GM18508 (cell line): ENCODE results near the gene ZNF189.

Experiments
- ATAC-seq: cut with Tn5 transposase; IDR thresholded peaks from one replicate; pipeline ENCODE4 v1.9.1; 2021; ENCODE audit warnings: moderate number of reproducible peaks; ENCODE audit not compliant: insufficient read depth, unreplicated experiment

The ZNF189 gene

DNA sequence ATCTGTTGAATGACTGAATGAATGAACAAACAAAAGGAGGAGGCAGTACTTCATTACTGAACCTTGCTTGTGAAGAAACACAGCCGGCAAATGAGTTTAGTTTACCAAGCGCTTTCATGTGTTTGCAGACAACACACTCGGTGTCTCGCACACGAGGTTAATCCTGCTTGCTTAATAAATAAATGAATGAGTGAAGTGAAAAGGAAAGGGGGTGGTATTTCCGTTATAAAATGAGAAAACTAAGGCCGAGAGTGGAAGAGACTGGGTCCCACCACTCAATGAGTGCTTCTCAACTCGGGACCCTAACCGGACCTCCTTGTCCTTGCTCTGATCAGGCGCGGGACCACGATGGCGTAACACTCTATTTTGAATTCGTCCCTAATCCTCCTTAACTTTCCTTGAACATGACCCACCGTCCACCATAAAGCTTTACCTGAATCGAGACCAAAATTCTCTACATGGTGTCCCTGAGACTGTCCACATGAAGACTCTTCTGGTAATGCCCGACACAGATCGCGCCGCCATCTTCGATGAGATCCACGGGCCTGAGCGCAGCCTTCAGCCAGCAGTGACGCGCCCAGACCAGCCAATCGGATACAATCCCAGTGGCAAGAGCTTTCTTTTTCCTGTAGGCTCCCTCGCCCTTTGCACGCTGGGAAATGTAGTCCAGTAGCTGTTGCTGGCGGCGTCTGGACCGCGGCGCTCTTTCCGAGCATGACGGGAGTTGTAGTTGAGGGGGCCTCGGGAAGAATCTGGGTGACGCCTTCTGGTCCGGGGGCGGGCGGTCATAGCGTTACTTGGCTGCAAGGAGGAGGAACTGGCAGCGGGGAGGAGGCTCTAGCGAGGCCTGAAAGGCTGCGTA is at the start of gene ZNF189, which contains the start of gene MRPL50:
ZNF189 (plus strand) TSS at position 784 of the 862 bp plus-strand sequence. CDS start 306 bp downstream, outside the sequence.
MRPL50 (minus strand) TSS at position 551 of the 862 bp plus-strand sequence; CDS start at position 525, 26 bp downstream.
- ATAC-seq, result peak; percentile 99

- ATAC-seq, result no peak
Measured at GRCh38 chr9:101350285-101350684, 48.4 kb upstream of the ZNF189 start.

GRCh38 chr9:101352892-101353463 is 45.7 kb upstream of the ZNF189 start:
- ATAC-seq, result no peak

- no peak for ATAC-seq
Measured at GRCh38 chr9:101353683-101354082, 45.0 kb upstream of the ZNF189 start.

DNA sequence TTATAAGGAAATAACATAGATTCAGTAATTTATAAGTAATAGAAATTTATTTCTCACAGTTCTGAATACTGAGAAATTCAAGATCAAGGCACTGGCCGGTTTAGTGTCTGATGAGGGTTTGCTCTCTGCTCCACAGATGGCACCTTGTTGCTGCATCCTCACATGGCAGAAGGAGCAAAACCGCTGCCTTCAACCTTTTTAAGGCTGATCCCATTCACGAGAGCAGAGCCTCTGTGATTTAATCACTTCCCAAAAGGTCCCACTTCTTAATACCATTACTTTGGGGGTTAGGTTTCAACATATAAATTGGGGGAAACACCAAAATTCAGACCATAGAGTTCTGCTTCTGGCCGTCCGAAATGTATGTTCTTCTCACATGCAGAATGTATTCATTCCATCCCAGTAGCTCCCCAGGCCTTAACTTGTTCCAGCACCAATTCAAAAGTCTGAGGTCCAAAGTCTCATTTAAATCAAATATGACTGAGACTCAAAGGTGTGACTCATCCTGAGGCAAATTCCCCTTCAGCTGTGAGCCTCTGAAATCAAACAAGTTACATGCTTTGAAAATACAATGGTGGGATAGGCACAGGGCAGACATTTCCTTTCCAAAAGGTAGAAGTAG is 44.4 kb upstream of the ZNF189 start:
- no peak for ATAC-seq

DNA sequence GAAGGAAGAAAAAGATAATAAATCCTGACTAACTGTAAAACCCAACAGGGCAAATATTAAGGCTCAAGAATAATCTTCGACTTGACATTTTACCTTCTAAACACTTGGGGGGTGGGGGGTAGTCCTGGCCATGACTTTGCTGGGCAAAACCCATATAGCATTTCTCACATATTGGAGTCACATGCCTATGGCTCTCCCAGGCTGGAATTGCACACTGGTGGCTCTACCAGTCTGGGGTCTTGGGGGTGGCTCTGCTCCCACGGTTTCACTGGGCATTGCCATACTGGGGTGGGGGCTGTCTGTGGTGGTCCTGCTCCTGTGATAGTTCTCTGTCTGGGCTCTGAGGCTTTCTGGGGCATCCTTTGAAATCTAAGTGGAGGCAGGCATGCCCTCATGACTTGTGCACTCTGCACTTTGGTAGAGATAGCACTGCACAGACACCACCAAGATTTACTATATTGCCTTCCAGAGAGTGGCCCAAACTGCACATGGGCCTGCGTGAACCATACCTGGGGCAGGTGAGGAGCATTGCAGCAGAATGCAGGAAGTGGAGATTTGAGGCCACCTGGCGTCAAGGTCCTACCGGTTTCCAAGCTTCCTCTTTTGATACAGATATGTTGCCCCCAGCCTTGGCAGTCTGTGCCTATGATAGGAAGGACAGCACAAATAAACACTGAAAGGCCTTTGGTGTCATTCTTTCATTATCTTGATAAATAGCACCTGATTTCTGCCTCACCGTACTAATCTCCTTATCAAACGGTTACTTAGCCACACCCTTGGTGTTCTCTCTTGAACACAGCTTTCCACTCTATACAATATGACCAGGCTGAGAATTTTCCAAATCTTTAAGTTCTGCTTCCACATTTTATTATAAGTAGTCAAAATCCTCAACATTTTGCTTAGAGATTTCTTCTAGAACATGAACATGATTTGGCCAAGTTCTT is 43.6 kb upstream of the ZNF189 start:
- ATAC-seq, result no peak

DNA sequence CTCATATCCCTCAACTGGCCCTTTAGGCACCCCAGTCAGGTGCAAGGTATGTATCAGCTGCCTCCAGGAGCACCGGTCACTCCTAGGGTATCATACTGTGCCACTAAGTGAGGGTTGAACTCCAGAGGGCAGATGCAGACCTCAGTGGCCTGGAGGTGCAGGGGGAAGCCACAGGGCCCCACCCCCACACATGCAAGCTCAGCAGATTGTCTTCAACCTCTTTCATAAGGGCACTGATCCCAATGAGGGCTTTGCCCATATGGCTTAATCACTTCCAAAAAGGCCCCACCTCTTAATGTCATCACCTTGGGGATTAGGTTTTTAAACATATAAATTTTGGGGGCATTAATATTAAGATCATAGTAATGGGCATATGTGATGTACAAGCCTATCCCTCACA is 42.0 kb upstream of the ZNF189 start:
- no peak for ATAC-seq

DNA sequence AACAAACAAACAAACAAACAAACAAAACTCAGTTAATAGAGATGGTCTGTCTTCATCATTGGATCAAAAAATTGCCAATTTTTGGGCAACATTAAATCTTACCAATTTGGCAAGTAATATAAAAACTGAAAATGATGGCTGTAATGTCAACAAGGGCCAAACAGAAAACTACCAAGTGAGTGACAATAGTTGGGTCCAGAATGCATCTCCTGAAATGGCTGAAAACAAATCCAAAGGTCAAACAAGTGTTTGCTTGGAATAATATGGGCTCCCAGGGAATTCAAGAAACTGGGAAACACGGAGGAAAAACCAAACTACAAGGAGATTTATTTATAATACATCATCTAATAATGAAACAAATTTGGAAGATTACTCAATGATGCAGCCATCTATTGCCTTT is 39.0 kb upstream of the ZNF189 start:
- no peak for ATAC-seq

GRCh38 chr9:101360647-101361046 is 38.0 kb upstream of the ZNF189 start:
- no peak for ATAC-seq

- ATAC-seq, result no peak
Measured at GRCh38 chr9:101362450-101362849, 36.2 kb upstream of the ZNF189 start.

GRCh38 chr9:101365181-101365580 is 33.5 kb upstream of the ZNF189 start:
- ATAC-seq, result no peak

DNA sequence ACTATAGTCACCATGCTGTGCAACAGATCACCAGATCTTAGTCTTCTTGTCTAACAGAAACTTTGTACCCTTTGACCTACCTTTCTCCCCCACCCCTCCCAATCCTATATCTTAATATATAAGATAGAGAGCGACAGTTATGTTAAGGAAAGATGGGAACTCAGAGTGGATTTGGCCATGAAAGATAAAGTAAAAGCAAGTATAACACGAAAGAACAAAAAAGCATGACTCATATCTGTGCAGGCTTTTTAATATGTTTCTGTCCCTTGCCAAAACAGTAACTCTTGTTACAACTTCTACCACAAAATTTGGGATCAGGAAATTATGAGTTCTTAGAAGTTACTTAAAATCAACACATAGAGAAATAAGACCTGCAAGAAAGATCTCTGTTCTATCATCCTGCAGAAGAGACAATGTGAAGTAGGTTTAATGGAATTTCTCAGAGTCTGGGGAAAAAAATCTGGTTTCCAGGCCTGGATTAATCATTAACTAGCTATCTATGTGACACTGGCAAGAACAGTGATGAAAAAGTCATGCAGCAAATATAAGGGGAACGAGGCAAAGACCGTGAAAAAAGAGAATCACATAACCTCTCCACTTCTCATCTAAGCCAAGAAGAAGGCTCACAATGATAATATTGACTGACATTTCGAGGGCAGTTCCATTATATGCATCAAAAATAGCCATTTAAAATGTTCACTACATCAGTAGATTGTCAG is 32.5 kb upstream of the ZNF189 start:
- ATAC-seq, result no peak

GRCh38 chr9:101367323-101367722 is 31.3 kb upstream of the ZNF189 start:
- no peak for ATAC-seq

- ATAC-seq, result no peak
Measured at GRCh38 chr9:101369286-101369685, 29.4 kb upstream of the ZNF189 start.

- ATAC-seq, result no peak
Measured at GRCh38 chr9:101369884-101370531, 28.6 kb upstream of the ZNF189 start.

DNA sequence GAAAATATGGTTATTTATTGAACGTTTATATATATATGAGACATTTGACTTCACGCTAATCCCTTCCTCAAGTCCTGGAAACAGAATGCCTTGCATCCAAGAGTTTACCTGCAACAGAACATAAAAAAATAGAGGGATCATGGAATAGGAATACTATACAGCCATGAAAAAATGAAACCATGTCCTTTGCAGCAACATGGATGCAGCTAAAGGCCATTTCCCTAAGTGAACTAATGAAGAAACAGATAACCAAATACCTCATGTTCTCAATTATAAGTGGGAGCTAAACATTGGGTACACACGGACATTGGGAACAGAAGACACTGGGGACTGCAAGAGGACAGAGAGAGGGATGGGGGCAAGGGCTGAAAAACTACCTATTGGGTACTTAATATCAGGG is 26.8 kb upstream of the ZNF189 start:
- no peak for ATAC-seq

- no peak for ATAC-seq
Measured at GRCh38 chr9:101372327-101373118, 26.1 kb upstream of the ZNF189 start.

DNA sequence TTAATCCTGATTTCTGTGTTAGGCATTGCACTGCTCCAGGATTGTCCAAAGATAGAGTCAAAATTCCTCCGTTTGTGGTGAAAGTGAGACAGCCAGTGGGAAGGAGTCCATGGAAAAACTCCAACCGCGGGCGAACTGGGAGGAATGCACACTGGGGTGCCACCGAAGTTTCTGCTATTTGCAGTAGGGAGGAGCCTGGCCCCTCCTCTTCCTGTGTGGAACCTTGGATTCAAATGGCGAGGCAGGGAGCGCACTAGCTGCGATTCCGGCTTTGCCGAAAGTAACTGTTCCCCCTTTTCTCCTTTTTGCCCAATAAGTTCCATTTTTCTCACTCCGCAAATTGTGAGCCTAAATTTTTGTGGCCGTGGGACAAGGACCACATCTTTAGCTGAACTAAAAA is 23.1 kb upstream of the ZNF189 start:
- no peak for ATAC-seq
